DOHH2 (cell line): ENCODE data around the gene BCKDHA.

Experiments
- H3F3A ChIP-seq: fragments of 200-600 bp; sonication (generic), shearing (Covaris generic); 2 replicates; pipeline ENCODE4 v1.6.0; 2016; ENCODE audit warnings: antibody characterized with exemption, mild to moderate bottlenecking; ENCODE audit not compliant: control insufficient read depth, insufficient read depth
- H3K27ac ChIP-seq: fragments of 200-600 bp; sonication (generic); 2 replicates; pipeline ENCODE4 v1.5.1; 2014; ENCODE audit warnings: low read depth, mild to moderate bottlenecking, low read length, moderate library complexity
- H3K27me3 ChIP-seq: fragments of 200-600 bp; sonication (generic); 2 replicates; pipeline ENCODE4 v1.6.1; 2014; ENCODE audit warnings: mild to moderate bottlenecking, low read length, mixed read lengths; ENCODE audit not compliant: control insufficient read depth
- H3K36me3 ChIP-seq: fragments of 200-600 bp; sonication (generic); 2 replicates; pipeline ENCODE4 v1.6.1; 2014; ENCODE audit warnings: mild to moderate bottlenecking, low read length, moderate library complexity, mixed read lengths; ENCODE audit not compliant: control insufficient read depth
- H3K4me1 ChIP-seq: fragments of 200-600 bp; sonication (generic); 2 replicates; pipeline ENCODE4 v1.6.1; 2014; ENCODE audit warnings: mild to moderate bottlenecking, low read length, mixed read lengths; ENCODE audit not compliant: control insufficient read depth
- H3K4me2 ChIP-seq: fragments of 200-600 bp; sonication (generic); 2 replicates; pipeline ENCODE4 v1.6.0; 2014; ENCODE audit warnings: mild to moderate bottlenecking, low read length, moderate library complexity
- H3K4me3 ChIP-seq: fragments of 200-600 bp; sonication (generic); 2 replicates; pipeline ENCODE4 v1.5.1; 2014; ENCODE audit warnings: mild to moderate bottlenecking, low read length, mixed read lengths
- H3K79me2 ChIP-seq: fragments of 200-600 bp; sonication (generic); 2 replicates; pipeline ENCODE4 v1.6.1; 2014; ENCODE audit warnings: mild to moderate bottlenecking, low read length, mixed read lengths; ENCODE audit not compliant: control insufficient read depth
- H3K9me2 ChIP-seq: fragments of 200-600 bp; sonication (generic); replicated peaks from 2 replicates; pipeline ENCODE4 v1.6.1; 2014; ENCODE audit warnings: mild to moderate bottlenecking, low read length, mixed read lengths; ENCODE audit not compliant: control insufficient read depth
- H3K9me3 ChIP-seq: fragments of 200-600 bp; sonication (generic); 2 replicates; pipeline ENCODE4 v1.6.1; 2014; ENCODE audit warnings: antibody characterized with exemption, low read length, mixed read lengths; ENCODE audit not compliant: control insufficient read depth, insufficient read depth
- H4K20me1 ChIP-seq: fragments of 200-600 bp; sonication (generic); 2 replicates; pipeline ENCODE4 v1.6.0; 2014; ENCODE audit warnings: low read depth, mild to moderate bottlenecking, antibody characterized with exemption, low read length, moderate library complexity; ENCODE audit not compliant: control insufficient read depth, insufficient read depth
- CTCF ChIP-seq: fragments of 200-600 bp; sonication (generic); IDR thresholded peaks from one replicate; pipeline ENCODE4 v1.5.1; 2014; ENCODE audit warnings: antibody characterized with exemption, mild to moderate bottlenecking, low read depth, low read length; ENCODE audit not compliant: poor library complexity, severe bottlenecking
- EZH2phosphoT487 ChIP-seq: fragments of 200-600 bp; sonication (generic); IDR thresholded peaks from 2 replicates; pipeline ENCODE4 v1.6.1; 2017; ENCODE audit warnings: borderline replicate concordance, mild to moderate bottlenecking, antibody characterized with exemption, low read length, moderate library complexity, mixed read lengths

BCKDHA gene

GRCh38 chr19:41373993-41374392, 23.6 kb upstream of the BCKDHA start:
- H4K20me1 ChIP-seq, result no peaks in the 10 kb centered on the region
- no peaks in the 10 kb centered on the region for H3K9me3 ChIP-seq
- H3K36me3 ChIP-seq, result no peaks in the 10 kb centered on the region
- H3F3A ChIP-seq, result peaks cover 3% of the 10 kb centered on the region
- H3K4me3 ChIP-seq, result no peak overlapping the region
- H3K27me3 ChIP-seq, result no peaks in the 10 kb centered on the region
- no peak overlapping the region for H3K27ac ChIP-seq
- H3K79me2 ChIP-seq, result no peaks in the 10 kb centered on the region
- TF ChIP-seq EZH2phosphoT487 (no peak), CTCF (no peak)
- no peaks in the 10 kb centered on the region for H3K9me2 ChIP-seq
- peaks cover 11% of the 10 kb centered on the region for H3K4me1 ChIP-seq
- no peak overlapping the region for H3K4me2 ChIP-seq

GRCh38 chr19:41376241-41376997, 21.2 kb upstream of the BCKDHA start, which contains the start of gene TMEM91:
Gene TMEM91, plus strand, starts transcription at chr19:41376533. Its CDS starts 1,777 bp downstream, at chr19:41378310.
- H3K27me3 ChIP-seq, result no peaks in the 10 kb centered on the region
- H3F3A ChIP-seq, result peaks cover 3% of the 10 kb centered on the region
- H3K79me2 ChIP-seq, result no peaks in the 10 kb centered on the region
- TF ChIP-seq EZH2phosphoT487 (no peak), CTCF (no peak)
- H3K9me2 ChIP-seq, result no peaks in the 10 kb centered on the region
- no peak within 1 kb of the TSS for H3K4me2 ChIP-seq
- H3K36me3 ChIP-seq, result no peaks in the 10 kb centered on the region
- peaks cover 11% of the 10 kb centered on the region for H3K4me1 ChIP-seq
- H3K27ac ChIP-seq, result no peak within 1 kb of the TSS
- H3K4me3 ChIP-seq, result no peak within 1 kb of the TSS
- H3K9me3 ChIP-seq, result no peaks in the 10 kb centered on the region
- no peaks in the 10 kb centered on the region for H4K20me1 ChIP-seq

GRCh38 chr19:41376998-41377365, 20.6 kb upstream of the BCKDHA start:
- Histone ChIP-seq H3K9me3 (no peaks in the 10 kb centered on the region), H3K79me2 (no peaks in the 10 kb centered on the region), H3K27me3 (no peaks in the 10 kb centered on the region), H3K9me2 (no peaks in the 10 kb centered on the region), H3K27ac (no peak overlapping the region), H4K20me1 (no peaks in the 10 kb centered on the region), H3K4me2 (no peak overlapping the region), H3K4me1 (peaks cover 11% of the 10 kb centered on the region), H3K4me3 (no peak overlapping the region), H3K36me3 (no peaks in the 10 kb centered on the region), H3F3A (peaks cover 3% of the 10 kb centered on the region)
- TF ChIP-seq CTCF, result no peak
- TF ChIP-seq EZH2phosphoT487, result no peak
